ENCODE results near the gene KLC4.

GRCh38 chr6:43035495-43036194 lies 23.8 kb upstream of the KLC4 start:
- TF ChIP-seq CTCF (IDR thresholded peaks at IDR 0.05; ENCODE audit: borderline replicate concordance, extremely low read depth, low read length, poor library complexity, severe bottlenecking), result no peak
- no peak for TF ChIP-seq EZH2 (IDR thresholded peaks at IDR 0.05; ENCODE audit: borderline replicate concordance, low read depth, low read length, severe bottlenecking)
